IMR-90 (cell line): ENCODE results near the gene TMEM135. TPM values are rescaled to one million over a fixed set of nuclear protein-coding genes. Genes with fewer than 3 reads are reported as not detected.
A peak's percentile ranks its signal among the peaks of the same experiment; 100 is the strongest.

Experiments
- ATAC-seq: fragments of 200-7000 bp; cut with Tn5 transposase; 2 replicates; pipeline ENCODE4 v1.9.1; 2020; ENCODE audit warnings: low read depth, mild to moderate bottlenecking, moderate library complexity
- BruUV-seq: library from RNA; stranded (reverse); fragments of 400-500 nt; replicated peaks from 2 replicates; lab custom pipeline; 2021; lab: Mats Ljungman, UMichigan
- CTCF ChIA-PET: fragments of 300-600 bp; formaldehyde crosslinking; extraction: SDS; loops from one replicate; lab custom pipeline; 2021; ENCODE audit warnings: antibody characterized with exemption; lab: Yijun Ruan, JAX
- POLR2A ChIA-PET: fragments of 300-600 bp; sonication (Branson Sonifier 250); formaldehyde crosslinking; loops from one replicate; lab custom pipeline; 2022; ENCODE audit warnings: antibody characterized with exemption; ENCODE audit not compliant: unreplicated experiment; lab: Charles Lee
- DNase-seq: peaks from one replicate; pipeline ENCODE4 v3.0.0; 2013
- H2AFZ ChIP-seq: replicated peaks from 2 replicates; pipeline ENCODE3; 2013; ENCODE audit warnings: low read length, mild to moderate bottlenecking; ENCODE audit not compliant: poor library complexity
- H2AK5ac ChIP-seq: 2 replicates; pipeline ENCODE4 v1.6.1; 2013; ENCODE audit warnings: low read depth, low read length, inconsistent platforms
- H2AK9ac ChIP-seq: replicated peaks from 2 replicates; pipeline ENCODE3; 2013; ENCODE audit warnings: mild to moderate bottlenecking, low read depth, low read length, moderate library complexity; ENCODE audit not compliant: poor library complexity
- H2BK120ac ChIP-seq: 2 replicates; pipeline ENCODE4 v1.6.1; 2013; ENCODE audit warnings: low read depth, low read length, inconsistent platforms
- H2BK15ac ChIP-seq: 3 replicates; pipeline ENCODE4 v1.6.1; 2013; ENCODE audit warnings: low read depth, low read length, inconsistent platforms
- H2BK20ac ChIP-seq: 2 replicates; pipeline ENCODE4 v1.6.1; 2013; ENCODE audit warnings: low read depth, mild to moderate bottlenecking, inconsistent platforms, low read length, moderate library complexity
- H2BK5ac ChIP-seq: 2 replicates; pipeline ENCODE4 v1.6.1; 2013; ENCODE audit warnings: mild to moderate bottlenecking, low read depth, low read length, inconsistent platforms; ENCODE audit not compliant: poor library complexity, severe bottlenecking
- H3K14ac ChIP-seq: replicated peaks from 2 replicates; pipeline ENCODE4 v1.6.1; 2013; ENCODE audit warnings: low read depth, low read length, inconsistent platforms
- H3K18ac ChIP-seq: 2 replicates; pipeline ENCODE4 v1.6.1; 2013; ENCODE audit warnings: low read depth, low read length, control low read depth
- H3K23ac ChIP-seq: 2 replicates; pipeline ENCODE4 v1.6.1; 2013; ENCODE audit warnings: low read depth, low read length, inconsistent platforms
- H3K27ac ChIP-seq: 2 replicates; pipeline ENCODE4 v1.5.1; 2013; ENCODE audit warnings: mild to moderate bottlenecking, control low read depth, low read length; ENCODE audit not compliant: insufficient read depth
- H3K27me3 ChIP-seq: 2 replicates; pipeline ENCODE4 v1.6.1; 2013; ENCODE audit warnings: low read length; ENCODE audit not compliant: control insufficient read depth, insufficient read depth
- H3K36me3 ChIP-seq: 2 replicates; pipeline ENCODE4 v1.6.1; 2013; ENCODE audit warnings: low read length, mixed read lengths; ENCODE audit not compliant: control insufficient read depth, insufficient read depth
- H3K4ac ChIP-seq: 2 replicates; pipeline ENCODE4 v1.6.1; 2013; ENCODE audit warnings: low read depth, low read length, inconsistent platforms
- H3K4me1 ChIP-seq: 2 replicates; pipeline ENCODE4 v1.6.1; 2013; ENCODE audit warnings: low read length, mixed read lengths; ENCODE audit not compliant: control insufficient read depth, insufficient read depth
- H3K4me2 ChIP-seq: 2 replicates; pipeline ENCODE4 v1.6.1; 2013; ENCODE audit warnings: low read depth, mild to moderate bottlenecking, control low read depth, low read length, moderate library complexity
- H3K4me3 ChIP-seq: 2 replicates; pipeline ENCODE4 v1.5.1; 2013; ENCODE audit warnings: low read depth, mild to moderate bottlenecking, control low read depth, low read length, moderate library complexity; ENCODE audit not compliant: insufficient read depth
- H3K56ac ChIP-seq: 2 replicates; pipeline ENCODE4 v1.6.1; 2013; ENCODE audit warnings: low read length, inconsistent platforms; ENCODE audit not compliant: insufficient read depth; ENCODE audit errors: extremely low read depth
- H3K79me1 ChIP-seq, 2 experiments: 2 replicates each; pipeline ENCODE4 v1.6.1; 2013; ENCODE audit warnings: low read length in 2 of 2, inconsistent platforms in 1 of 2, low read depth in 1 of 2
- H3K9ac ChIP-seq: 2 replicates; pipeline ENCODE4 v1.6.1; 2013; ENCODE audit warnings: low read depth, low read length, control low read depth
- H3K9me1 ChIP-seq: 2 replicates; pipeline ENCODE4 v1.6.1; 2013; ENCODE audit warnings: low read length, inconsistent platforms; ENCODE audit not compliant: insufficient read depth
- H3K9me3 ChIP-seq: 2 replicates; pipeline ENCODE4 v1.6.1; 2013; ENCODE audit warnings: low read length; ENCODE audit not compliant: control insufficient read depth, insufficient read depth
- H4K20me1 ChIP-seq: 2 replicates; pipeline ENCODE4 v1.6.1; 2013; ENCODE audit warnings: low read length, inconsistent platforms; ENCODE audit not compliant: insufficient read depth
- H4K5ac ChIP-seq: 2 replicates; pipeline ENCODE4 v1.6.1; 2013; ENCODE audit warnings: mild to moderate bottlenecking, low read depth, low read length, control low read depth
- H4K8ac ChIP-seq, 2 experiments: 2 replicates each; pipeline ENCODE4 v1.6.1; 2013; ENCODE audit warnings: low read depth in 2 of 2, low read length in 2 of 2, control low read depth in 1 of 2, inconsistent platforms in 1 of 2
- H4K91ac ChIP-seq: 2 replicates; pipeline ENCODE4 v1.6.1; 2013; ENCODE audit warnings: low read depth, low read length, inconsistent platforms; ENCODE audit not compliant: insufficient read depth
- CEBPB ChIP-seq: IDR thresholded peaks from 2 replicates; pipeline ENCODE4 v1.6.1; 2012; ENCODE audit warnings: low read depth, low read length, improper control_type of control experiment
- CHD1 ChIP-seq: IDR thresholded peaks from 2 replicates; pipeline ENCODE4 v1.6.1; 2012; ENCODE audit warnings: low read depth, low read length, improper control_type of control experiment
- CTCF ChIP-seq: conservative IDR thresholded peaks from 2 replicates; pipeline ENCODE4 v1.5.1; 2012; ENCODE audit warnings: mild to moderate bottlenecking, low read depth, low read length, improper control_type of control experiment
- ELK1 ChIP-seq: fragments of 150-350 bp; IDR thresholded peaks from 2 replicates; pipeline ENCODE4 v1.6.1; 2016; ENCODE audit warnings: low read depth, mild to moderate bottlenecking, low read length, moderate library complexity, borderline replicate concordance
- FOS ChIP-seq: fragments of 150-350 bp; IDR thresholded peaks from 2 replicates; pipeline ENCODE4 v1.6.1; 2016; ENCODE audit warnings: low read depth, low read length
- MAFK ChIP-seq: IDR thresholded peaks from 2 replicates; pipeline ENCODE4 v1.6.1; 2012; ENCODE audit warnings: low read depth, low read length, improper control_type of control experiment
- MAZ ChIP-seq: IDR thresholded peaks from 2 replicates; pipeline ENCODE4 v1.6.1; 2012; ENCODE audit warnings: low read depth, mild to moderate bottlenecking, low read length, improper control_type of control experiment, moderate library complexity, borderline replicate concordance
- NFE2L2 ChIP-seq: fragments of 150-350 bp; IDR thresholded peaks from 2 replicates; pipeline ENCODE4 v1.6.1; 2016; ENCODE audit warnings: low read depth, mild to moderate bottlenecking, low read length
- POLR2A ChIP-seq: IDR thresholded peaks from 2 replicates; pipeline ENCODE4 v1.6.1; 2012; ENCODE audit warnings: mild to moderate bottlenecking, low read depth, low read length
- RFX5 ChIP-seq: IDR thresholded peaks from 2 replicates; pipeline ENCODE4 v1.8.0; 2012; ENCODE audit warnings: low read depth, mild to moderate bottlenecking, low read length, moderate library complexity
- SMC3 ChIP-seq: fragments of 150-350 bp; IDR thresholded peaks from 2 replicates; pipeline ENCODE4 v1.6.1; 2016; ENCODE audit warnings: low read depth, mild to moderate bottlenecking, antibody characterized with exemption, low read length, moderate library complexity
- WGBS, 2 experiments: methylation state at CpG; one replicate each; pipeline versions ENCODE4 v1.1.5 to v1.1.7; 2013; ENCODE audit warnings: missing lambda C conversion rate in 2 of 2; ENCODE audit not compliant: insufficient read length in 1 of 2; ENCODE audit errors: extremely low coverage in 2 of 2; 5-methylcytosine and 5-hydroxymethylcytosine counted together
- dilution Hi-C: fragments of 300-500 bp; cut with HindIII; formaldehyde crosslinking; loops from one replicate; pipeline ENCODE4 v1.14.3; 2018; ENCODE audit warnings: low sequenced_read_pairs; ENCODE audit not compliant: unreplicated experiment
- in situ Hi-C: fragments of 300-500 bp; cut with MboI; formaldehyde crosslinking; loops from 3 replicates; pipeline ENCODE4 v1.14.3; 2019; ENCODE audit warnings: low sequenced_read_pairs, inconsistent platforms, mixed read lengths
- intact Hi-C: fragments of 100-400 bp; cut with micrococcal nuclease; formaldehyde crosslinking; loops from 2 replicates; pipeline ENCODE4 v1.10.0; 2022
- polyA plus RNA-seq, 3 experiments: library from polyadenylated mRNA; depleted of rRNA; stranded (reverse); fragments of >200 nt; gene quantifications; 2 replicates each; pipeline ENCODE4 v1.2.3, GENCODE V29; 2012; ENCODE audit warnings: low replicate concordance in 1 of 3
- total RNA-seq: library from RNA; depleted of rRNA; stranded (reverse); fragments of >200 nt; gene quantifications from 2 replicates; pipeline ENCODE4 v1.2.3, GENCODE V29; 2012

Gene TMEM135
- total and polyA plus RNA-seq, 2 of the 4 experiments (the other 2 are of a cell fraction): 3.9 to 5.9 TPM

- dilution Hi-C loops: no loop called here
- Histone ChIP-seq H3K4ac (no peak overlapping the region), H3K36me3 (no peaks in the 10 kb centered on the region), H2BK15ac (no peak overlapping the region), H2AK5ac (no peak overlapping the region), H3K56ac (no peak overlapping the region), H3K9me3 (no peaks in the 10 kb centered on the region), H2AK9ac (no peak overlapping the region), H2AFZ (no peak overlapping the region), H3K18ac (no peak overlapping the region), H4K91ac (no peak overlapping the region), H3K79me1 (no peaks in the 10 kb centered on the region), H3K27ac (no peak overlapping the region), H2BK20ac (no peak overlapping the region), H4K8ac (0 out of 4 replicates have a peak overlapping the region, but pooled peaks of 1 of the 2 experiments have one; percentile 9), H2BK5ac (no peak overlapping the region), H3K27me3 (no peaks in the 10 kb centered on the region), H3K23ac (no peak overlapping the region), H3K14ac (no peak overlapping the region), H3K9ac (no peak overlapping the region), H3K4me1 (no peaks in the 10 kb centered on the region), H3K4me3 (no peak overlapping the region), H4K5ac (no peak overlapping the region), H3K9me1 (no peaks in the 10 kb centered on the region), H2BK120ac (no peak overlapping the region), H4K20me1 (no peaks in the 10 kb centered on the region), H3K4me2 (no peak overlapping the region)
- ChIA-PET CTCF (no interaction called here), POLR2A (no interaction called here)
- in situ Hi-C loops: no loop called here
- intact Hi-C loops: no loop called here
- DNase-seq (no peak), ATAC-seq (no peak)
- WGBS, 2 experiments: no CpG with 5 or more reads among the region's 1 CpG
- BruUV-seq: no TSS peak
- TF ChIP-seq MAFK (no peak), CTCF (no peak), POLR2A (no peak), RFX5 (no peak), SMC3 (no peak), CEBPB (no peak), NFE2L2 (no peak), CHD1 (no peak), ELK1 (no peak), FOS (no peak), MAZ (no peak)
These were observed 222.0 kb downstream of the TMEM135 start for GRCh38 chr11:87259736-87260135.
